ENCODE results near the gene LUC7L2. TPM values are rescaled to one million over a fixed set of nuclear protein-coding genes. Genes with fewer than 3 reads are reported as not detected.

LUC7L2 gene
- total RNA-seq, 2 donors from 2014 or later = 50.1 to 64.6 TPM

GRCh38 chr7:139341058-139341775 lies 18.5 kb upstream of the LUC7L2 start, which contains the start of gene FMC1:
Gene FMC1 (plus strand): TSS chr7:139341337. CDS start chr7:139341385, 48 bp downstream.
- DNase-seq (peak; percentile 93 to 96 (median 96)), ATAC-seq (peak; percentile 76)
- peak within 1 kb of the TSS; percentile 28 to 75 for H3K4me3 ChIP-seq
- H3K9me3 ChIP-seq = no peaks in the 10 kb centered on the region
- H3K36me3 ChIP-seq (replicated peaks in 1 of 2; ENCODE audit: insufficient read depth in 1 of 2, low read depth in 2 of 2) = peaks cover 0 to under 1% of the 10 kb centered on the region in 2 donors
- intact Hi-C loops (cut with DNase I) = no loop called here
- WGBS, 2 donors = 0 to 2% methylated on average over 14 to 54 of the region's 54 CpGs
- TF ChIP-seq, protein P1, sequence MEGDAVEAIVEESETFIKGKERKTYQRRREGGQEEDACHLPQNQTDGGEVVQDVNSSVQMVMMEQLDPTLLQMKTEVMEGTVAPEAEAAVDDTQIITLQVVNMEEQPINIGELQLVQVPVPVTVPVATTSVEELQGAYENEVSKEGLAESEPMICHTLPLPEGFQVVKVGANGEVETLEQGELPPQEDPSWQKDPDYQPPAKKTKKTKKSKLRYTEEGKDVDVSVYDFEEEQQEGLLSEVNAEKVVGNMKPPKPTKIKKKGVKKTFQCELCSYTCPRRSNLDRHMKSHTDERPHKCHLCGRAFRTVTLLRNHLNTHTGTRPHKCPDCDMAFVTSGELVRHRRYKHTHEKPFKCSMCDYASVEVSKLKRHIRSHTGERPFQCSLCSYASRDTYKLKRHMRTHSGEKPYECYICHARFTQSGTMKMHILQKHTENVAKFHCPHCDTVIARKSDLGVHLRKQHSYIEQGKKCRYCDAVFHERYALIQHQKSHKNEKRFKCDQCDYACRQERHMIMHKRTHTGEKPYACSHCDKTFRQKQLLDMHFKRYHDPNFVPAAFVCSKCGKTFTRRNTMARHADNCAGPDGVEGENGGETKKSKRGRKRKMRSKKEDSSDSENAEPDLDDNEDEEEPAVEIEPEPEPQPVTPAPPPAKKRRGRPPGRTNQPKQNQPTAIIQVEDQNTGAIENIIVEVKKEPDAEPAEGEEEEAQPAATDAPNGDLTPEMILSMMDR (IDR thresholded peaks at IDR 0.05) = peak in 6 of 7 experiments; percentile 24 to 66 (median 44)
- peak; percentile 82 to 95 (median 92) for TF ChIP-seq POLR2A (IDR thresholded peaks at IDR 0.05)
- no peaks in the 10 kb centered on the region for H3K27me3 ChIP-seq
- H3K4me1 ChIP-seq = peaks cover 22% of the 10 kb centered on the region
- peak within 1 kb of the TSS; percentile 100 for H3K27ac ChIP-seq

GRCh38 chr7:139341776-139342226 lies 17.9 kb upstream of the LUC7L2 start:
- intact Hi-C loops (cut with DNase I) = no loop called here
- ATAC-seq (no peak), DNase-seq (no peak)
- WGBS, 2 donors = 0% methylated on average over 9 of the region's 9 CpGs
- Histone ChIP-seq H3K27ac (peak overlapping the region; percentile 100), H3K4me1 (peaks cover 22% of the 10 kb centered on the region), H3K27me3 (no peaks in the 10 kb centered on the region), H3K36me3 (replicated peaks in 1 of 2; ENCODE audit: insufficient read depth in 1 of 2, low read depth in 2 of 2) (peaks cover 0 to 6% of the 10 kb centered on the region in 2 donors), H3K9me3 (no peaks in the 10 kb centered on the region), H3K4me3 (peak overlapping the region; percentile 28 to 75)
- TF ChIP-seq POLR2A (IDR thresholded peaks at IDR 0.05) = peak in 1 of 3 donors; percentile 36
- TF ChIP-seq, protein P1 (IDR thresholded peaks at IDR 0.05) = no peak

DNA sequence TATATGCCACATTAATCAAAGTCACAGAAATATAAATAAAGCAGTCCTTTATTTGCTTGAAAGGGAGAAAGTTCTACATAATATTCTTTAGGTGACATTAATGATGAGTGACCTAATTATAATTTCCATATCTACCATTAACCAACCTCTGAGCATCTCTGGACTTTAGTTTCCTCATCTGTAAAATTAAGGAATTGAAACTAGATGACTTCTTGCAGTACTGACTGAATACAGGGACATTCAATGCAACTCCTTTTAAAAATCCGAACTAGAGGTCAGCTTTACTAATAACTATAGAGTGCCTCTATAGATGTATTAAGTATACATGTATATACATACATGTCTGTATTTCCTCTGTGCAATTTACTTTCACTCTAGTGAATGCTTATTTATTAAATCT lies 14.7 kb upstream of the LUC7L2 start:
- no peak for ATAC-seq
- Histone ChIP-seq H3K4me3 (no peak overlapping the region), H3K9me3 (no peaks in the 10 kb centered on the region), H3K27ac (no peak overlapping the region), H3K27me3 (no peaks in the 10 kb centered on the region), H3K4me1 (peaks cover 18% of the 10 kb centered on the region), H3K36me3 (replicated peaks in 1 of 2; ENCODE audit: insufficient read depth in 1 of 2, low read depth in 2 of 2) (peaks cover 0 to 8% of the 10 kb centered on the region in 2 donors)
- WGBS, 2 donors = 92 to 96% methylated on average over 1 of the region's 1 CpG
- intact Hi-C loops (cut with DNase I) = no loop called here
- TF ChIP-seq, protein P1 (IDR thresholded peaks at IDR 0.05) = no peak
- TF ChIP-seq POLR2A (IDR thresholded peaks at IDR 0.05) = no peak
- DNase-seq = no peak

- H3K9me3 ChIP-seq = no peaks in the 10 kb centered on the region
- no peaks in the 10 kb centered on the region for H3K4me1 ChIP-seq
- H3K4me3 ChIP-seq = no peak overlapping the region
- H3K27ac ChIP-seq = no peak overlapping the region
- no peak for TF ChIP-seq POLR2A (IDR thresholded peaks at IDR 0.05)
- TF ChIP-seq, protein P1 (IDR thresholded peaks at IDR 0.05) = no peak
- 87 to 93% methylated on average over 2 of the region's 2 CpGs for WGBS, 2 donors
- DNase-seq (no peak), ATAC-seq (no peak)
- intact Hi-C loops (cut with DNase I) = no loop called here
- no peaks in the 10 kb centered on the region for H3K27me3 ChIP-seq
- peaks cover 0 to 8% of the 10 kb centered on the region in 2 donors for H3K36me3 ChIP-seq (replicated peaks in 1 of 2; ENCODE audit: insufficient read depth in 1 of 2, low read depth in 2 of 2)
Observed at GRCh38 chr7:139351027-139351426, 8.7 kb upstream of the LUC7L2 start.

All from body of pancreas (tissue), 4 donors.